C4-2B (cell line): ENCODE results near the gene GID8.

Experiments used
- CTCF ChIP-seq: fragments of 450-650 bp; conservative IDR thresholded peaks from 2 replicates; pipeline ENCODE4 v1.5.1; 2017; ENCODE audit warnings: mild to moderate bottlenecking
- ZFX ChIP-seq: fragments of 450-650 bp; IDR thresholded peaks from 2 replicates; pipeline ENCODE4 v1.6.1; 2017

- TF ChIP-seq CTCF: no peak
- no peak for TF ChIP-seq ZFX
Observed at GRCh38 chr20:62962221-62962879, 24.4 kb downstream of the GID8 start.
